Smooth muscle cell (in vitro differentiated cells): ENCODE results near the gene HOTAIR. TPM values are rescaled to one million over a fixed set of nuclear protein-coding genes. Genes with fewer than 3 reads are reported as not detected.

ENCODE experiments used
- DNase-seq: peaks from one replicate; lab custom pipeline; 2025; ENCODE audit not compliant: unreplicated experiment; lab: John Stamatoyannopoulos, UW
- H2AFZ ChIP-seq: fragments of 200-600 bp; sonication (generic); 2 replicates; pipeline ENCODE4 v1.6.0; 2016; ENCODE audit warnings: antibody characterized with exemption, low read depth, mild to moderate bottlenecking
- H3F3A ChIP-seq: fragments of 200-600 bp; sonication (generic); 2 replicates; pipeline ENCODE4 v1.6.0; 2017; ENCODE audit warnings: antibody characterized with exemption, low read depth
- H3K27ac ChIP-seq: fragments of 200-600 bp; sonication (generic); 2 replicates; pipeline ENCODE4 v1.5.1; 2016; ENCODE audit warnings: low read depth, mild to moderate bottlenecking
- H3K27me3 ChIP-seq: fragments of 200-600 bp; sonication (generic); 2 replicates; pipeline ENCODE4 v1.6.1; 2016; ENCODE audit warnings: low read depth, mild to moderate bottlenecking
- H3K36me3 ChIP-seq: fragments of 200-600 bp; sonication (generic); 2 replicates; pipeline ENCODE4 v1.5.1; 2016; ENCODE audit warnings: low read depth
- H3K4me1 ChIP-seq: fragments of 200-600 bp; sonication (generic); 2 replicates; pipeline ENCODE4 v1.5.1; 2016; ENCODE audit warnings: low read depth
- H3K4me2 ChIP-seq: fragments of 200-600 bp; sonication (generic); 2 replicates; pipeline ENCODE4 v1.6.0; 2016; ENCODE audit warnings: mild to moderate bottlenecking
- H3K4me3 ChIP-seq: fragments of 200-600 bp; sonication (generic); 2 replicates; pipeline ENCODE4 v1.5.1; 2016; ENCODE audit warnings: mild to moderate bottlenecking
- H3K79me2 ChIP-seq: fragments of 200-600 bp; sonication (generic); 2 replicates; pipeline ENCODE4 v1.6.0; 2016; ENCODE audit warnings: low read depth, mild to moderate bottlenecking
- H3K9ac ChIP-seq: fragments of 200-600 bp; sonication (generic); 2 replicates; pipeline ENCODE4 v1.6.0; 2016; ENCODE audit warnings: low read depth
- H3K9me3 ChIP-seq: fragments of 200-600 bp; sonication (generic); replicated peaks from 2 replicates; pipeline ENCODE4 v1.5.1; 2016; ENCODE audit warnings: low read depth
- H4K20me1 ChIP-seq: fragments of 200-600 bp; sonication (generic); 2 replicates; pipeline ENCODE4 v1.6.0; 2016; ENCODE audit warnings: low read depth
- CTCF ChIP-seq: fragments of 200-600 bp; sonication (generic); IDR thresholded peaks from 2 replicates; pipeline ENCODE4 v1.5.1; 2017; ENCODE audit warnings: borderline replicate concordance, mild to moderate bottlenecking, antibody characterized with exemption; ENCODE audit not compliant: insufficient read depth, poor library complexity, severe bottlenecking
- WGBS: methylation state at CpG from one replicate; pipeline ENCODE4 v1.1.7; 2016; ENCODE audit warnings: low lambda C conversion rate; 5-methylcytosine and 5-hydroxymethylcytosine counted together
- polyA plus RNA-seq: library from polyadenylated mRNA; unstranded; fragments of >200 nt; fragmentation: Nextera tagmentation; extraction: Ambion mirVana; gene quantifications from 2 replicates; pipeline ENCODE4 v1.2.1, GENCODE V29; 2016
- total RNA-seq: library from RNA; depleted of rRNA; stranded (reverse); fragments of >200 nt; gene quantifications from 2 replicates; pipeline ENCODE4 v1.2.3, GENCODE V29; 2014

Gene HOTAIR
- total and polyA plus RNA-seq, 2 experiments from 2014 or later, result 0.43 TPM; not detected in 1

GRCh38 chr12:53964315-53964713, 10.4 kb downstream of the HOTAIR start:
- no peak overlapping the region for H3K4me2 ChIP-seq
- H3K79me2 ChIP-seq, result no peaks in the 10 kb centered on the region
- no peaks in the 10 kb centered on the region for H3K9me3 ChIP-seq
- H3K4me1 ChIP-seq, result no peaks in the 10 kb centered on the region
- 9% methylated on average over 2 of the region's 2 CpGs for WGBS
- H3F3A ChIP-seq, result no peaks in the 10 kb centered on the region
- no peak overlapping the region for H3K9ac ChIP-seq
- H4K20me1 ChIP-seq, result no peaks in the 10 kb centered on the region
- no peak overlapping the region for H3K27ac ChIP-seq
- H3K4me3 ChIP-seq, result no peak overlapping the region
- no peak for DNase-seq
- no peak for TF ChIP-seq CTCF
- peaks cover 100% of the 10 kb centered on the region for H3K27me3 ChIP-seq
- no peaks in the 10 kb centered on the region for H3K36me3 ChIP-seq
- no peak overlapping the region for H2AFZ ChIP-seq

DNA sequence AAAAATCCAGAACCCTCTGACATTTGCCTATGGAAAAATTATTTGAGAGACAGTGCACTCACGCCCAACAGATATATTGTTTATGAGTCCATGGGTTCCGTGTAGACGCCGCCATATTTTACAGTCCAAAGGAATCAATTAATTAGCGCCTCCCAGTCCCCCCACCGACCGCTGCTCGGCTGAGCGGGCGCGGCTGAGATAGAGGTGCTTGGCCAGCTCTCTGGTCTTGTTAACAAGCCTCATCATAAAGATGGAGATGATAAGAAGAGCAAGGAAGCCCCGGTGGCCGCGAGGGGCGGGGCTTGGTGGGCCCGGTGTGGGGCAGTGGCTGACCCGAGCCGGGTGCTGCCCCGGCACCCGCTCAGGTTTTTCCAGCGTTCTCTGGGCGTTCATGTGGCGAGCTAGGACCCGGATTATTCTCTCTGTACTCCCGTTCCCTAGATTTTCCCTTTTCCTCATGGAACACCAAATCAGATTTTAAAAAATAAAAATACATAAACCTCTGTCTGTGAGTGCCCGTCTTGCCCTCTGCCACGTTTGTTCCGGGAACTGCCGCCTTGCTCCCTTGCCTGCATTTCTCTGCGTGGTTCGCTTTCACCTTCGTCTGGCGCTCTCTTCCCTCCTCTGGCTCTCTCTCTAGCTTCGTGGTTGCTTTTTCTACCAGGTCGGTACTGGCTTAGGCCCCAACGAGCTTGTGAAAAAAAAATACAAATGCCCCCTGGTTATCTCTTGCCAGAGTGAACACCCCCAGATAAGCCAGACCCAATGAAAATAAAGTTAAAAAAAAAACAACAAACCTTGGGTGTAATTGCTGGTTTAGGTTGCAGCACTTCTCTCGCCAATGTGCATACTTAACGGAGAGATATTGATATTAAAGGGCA, 11.1 kb downstream of the HOTAIR start:
- H3F3A ChIP-seq, result no peaks in the 10 kb centered on the region
- H3K27ac ChIP-seq, result no peak overlapping the region
- H3K4me1 ChIP-seq, result no peaks in the 10 kb centered on the region
- H3K79me2 ChIP-seq, result no peaks in the 10 kb centered on the region
- H3K4me3 ChIP-seq, result no peak overlapping the region
- no peak overlapping the region for H2AFZ ChIP-seq
- no peak for TF ChIP-seq CTCF
- WGBS, result 8% methylated on average over 38 of the region's 38 CpGs
- no peaks in the 10 kb centered on the region for H3K9me3 ChIP-seq
- H3K9ac ChIP-seq, result no peak overlapping the region
- H3K36me3 ChIP-seq, result no peaks in the 10 kb centered on the region
- peaks cover 100% of the 10 kb centered on the region for H3K27me3 ChIP-seq
- H4K20me1 ChIP-seq, result no peaks in the 10 kb centered on the region
- no peak overlapping the region for H3K4me2 ChIP-seq
- no peak for DNase-seq

- Histone ChIP-seq H3K27me3 (peaks cover 100% of the 10 kb centered on the region), H3K27ac (no peak overlapping the region), H3F3A (no peaks in the 10 kb centered on the region), H3K4me1 (no peaks in the 10 kb centered on the region), H3K9ac (no peak overlapping the region), H2AFZ (no peak overlapping the region), H3K36me3 (no peaks in the 10 kb centered on the region), H3K4me3 (no peak overlapping the region), H3K79me2 (no peaks in the 10 kb centered on the region), H3K4me2 (no peak overlapping the region), H4K20me1 (no peaks in the 10 kb centered on the region), H3K9me3 (no peaks in the 10 kb centered on the region)
- 35% methylated on average over 7 of the region's 7 CpGs for WGBS
- DNase-seq, result no peak
- TF ChIP-seq CTCF, result no peak
Observed at GRCh38 chr12:53963005-53963404, 11.7 kb downstream of the HOTAIR start.
